A673 (cell line): ENCODE results near the gene COL5A1.

ENCODE experiments used
- EZH2 ChIP-seq: fragments of 200-600 bp; sonication (generic); IDR thresholded peaks from 2 replicates; pipeline ENCODE4 v1.6.1; 2017; ENCODE audit warnings: borderline replicate concordance, low read depth, mild to moderate bottlenecking, mixed read lengths, antibody characterized with exemption, low read length; ENCODE audit not compliant: poor library complexity, severe bottlenecking
- TF ChIP-seq, protein P1 (sequence below): fragments of 300-800, 200-600 bp; sonication (generic); conservative IDR thresholded peaks from 2 replicates; pipeline ENCODE4 v1.5.1; 2017; ENCODE audit warnings: low read depth, mild to moderate bottlenecking, antibody characterized with exemption, low read length, moderate library complexity, mixed read lengths

GRCh38 chr9:134681061-134681661 is 39.6 kb downstream of the COL5A1 start:
- TF ChIP-seq EZH2, result no peak
- TF ChIP-seq, protein P1, sequence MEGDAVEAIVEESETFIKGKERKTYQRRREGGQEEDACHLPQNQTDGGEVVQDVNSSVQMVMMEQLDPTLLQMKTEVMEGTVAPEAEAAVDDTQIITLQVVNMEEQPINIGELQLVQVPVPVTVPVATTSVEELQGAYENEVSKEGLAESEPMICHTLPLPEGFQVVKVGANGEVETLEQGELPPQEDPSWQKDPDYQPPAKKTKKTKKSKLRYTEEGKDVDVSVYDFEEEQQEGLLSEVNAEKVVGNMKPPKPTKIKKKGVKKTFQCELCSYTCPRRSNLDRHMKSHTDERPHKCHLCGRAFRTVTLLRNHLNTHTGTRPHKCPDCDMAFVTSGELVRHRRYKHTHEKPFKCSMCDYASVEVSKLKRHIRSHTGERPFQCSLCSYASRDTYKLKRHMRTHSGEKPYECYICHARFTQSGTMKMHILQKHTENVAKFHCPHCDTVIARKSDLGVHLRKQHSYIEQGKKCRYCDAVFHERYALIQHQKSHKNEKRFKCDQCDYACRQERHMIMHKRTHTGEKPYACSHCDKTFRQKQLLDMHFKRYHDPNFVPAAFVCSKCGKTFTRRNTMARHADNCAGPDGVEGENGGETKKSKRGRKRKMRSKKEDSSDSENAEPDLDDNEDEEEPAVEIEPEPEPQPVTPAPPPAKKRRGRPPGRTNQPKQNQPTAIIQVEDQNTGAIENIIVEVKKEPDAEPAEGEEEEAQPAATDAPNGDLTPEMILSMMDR, result no peak
